ENCODE data around the gene ESYT2. TPM values are rescaled to one million over a fixed set of nuclear protein-coding genes. Genes with fewer than 3 reads are reported as not detected.

ESYT2 gene
- polyA plus RNA-seq, 1 of the 3 experiments (the other 2 are of a cell fraction): 34.2 TPM

Other genes starting within 250 kb of the ESYT2 start
- gene PTPRN2, start 241.7 kb downstream of the ESYT2 start, polyA plus RNA-seq (2012; rRNA removed): 3.9 and 4.0 TPM in 2 replicates
- 25.0 and 27.6 TPM in 2 replicates for gene NCAPG2, start 124.7 kb downstream of the ESYT2 start, polyA plus RNA-seq (2012; rRNA removed)
- gene DYNC2I1, start 27.0 kb upstream of the ESYT2 start, polyA plus RNA-seq (2012; rRNA removed): 23.0 and 25.8 TPM in 2 replicates

Measured in SK-N-SH (cell line).